Astrocyte (in vitro differentiated cells and primary cell): ENCODE measurements around the gene RPL6. TPM values are rescaled to one million over a fixed set of nuclear protein-coding genes. Genes with fewer than 3 reads are reported as not detected.

Experiments
- DNase-seq: peaks from one replicate; pipeline ENCODE4 v3.0.0-alpha.2; 2010; ENCODE audit warnings: low read depth
- FAIRE-seq: peaks from 2 replicates; lab custom pipeline; 2011; peaks lifted over from hg19 to GRCh38; lab: Jason Lieb, UNC
- H2AFZ ChIP-seq: 2 replicates; pipeline ENCODE4 v1.6.0; 2012; ENCODE audit warnings: low read depth, low read length, inconsistent platforms
- H3K27ac ChIP-seq: 2 replicates; pipeline ENCODE4 v1.5.1; 2011; ENCODE audit warnings: low read depth, low read length, inconsistent platforms
- H3K27me3 ChIP-seq: 2 replicates; pipeline ENCODE4 v1.6.0; 2011; ENCODE audit warnings: low read length, inconsistent platforms; ENCODE audit not compliant: insufficient read depth
- H3K36me3 ChIP-seq: 2 replicates; pipeline ENCODE4 v1.5.1; 2011; ENCODE audit warnings: low read length, inconsistent platforms; ENCODE audit not compliant: insufficient read depth
- H3K4me1 ChIP-seq: 2 replicates; pipeline ENCODE4 v1.5.1; 2011; ENCODE audit warnings: low read length, inconsistent platforms; ENCODE audit not compliant: insufficient read depth
- H3K4me2 ChIP-seq: 2 replicates; pipeline ENCODE4 v1.6.0; 2012; ENCODE audit warnings: low read length, inconsistent platforms
- H3K4me3 ChIP-seq: 2 replicates; pipeline ENCODE4 v1.5.1; 2011; ENCODE audit warnings: low read depth, mild to moderate bottlenecking, low read length, inconsistent platforms; ENCODE audit not compliant: insufficient read depth
- H3K79me2 ChIP-seq: 2 replicates; pipeline ENCODE4 v1.6.0; 2012; ENCODE audit warnings: mild to moderate bottlenecking, low read length, inconsistent platforms; ENCODE audit not compliant: insufficient read depth
- H3K9ac ChIP-seq: 2 replicates; pipeline ENCODE4 v1.6.0; 2012; ENCODE audit warnings: mild to moderate bottlenecking, low read length, inconsistent platforms
- H3K9me3 ChIP-seq: 2 replicates; pipeline ENCODE4 v1.5.1; 2012; ENCODE audit warnings: low read depth, mild to moderate bottlenecking, low read length, inconsistent platforms; ENCODE audit not compliant: insufficient read depth
- H4K20me1 ChIP-seq: 2 replicates; pipeline ENCODE4 v1.6.0; 2012; ENCODE audit warnings: low read length, inconsistent platforms; ENCODE audit not compliant: insufficient read depth
- H3K27ac Mint-ChIP-seq: one replicate; pipeline ENCODE4 v1.8.0; 2021; ENCODE audit warnings: mild to moderate bottlenecking, mixed read lengths; ENCODE audit not compliant: unreplicated experiment
- H3K27me3 Mint-ChIP-seq: one replicate; pipeline ENCODE4 v1.8.0; 2021; ENCODE audit warnings: low read depth, mixed read lengths; ENCODE audit not compliant: unreplicated experiment
- H3K36me3 Mint-ChIP-seq: one replicate; pipeline ENCODE4 v1.8.0; 2021; ENCODE audit warnings: low read depth, mixed read lengths; ENCODE audit not compliant: unreplicated experiment
- H3K4me1 Mint-ChIP-seq: one replicate; pipeline ENCODE4 v1.8.0; 2021; ENCODE audit warnings: low read depth, mixed read lengths; ENCODE audit not compliant: unreplicated experiment
- H3K4me3 Mint-ChIP-seq: one replicate; pipeline ENCODE4 v1.8.0; 2021; ENCODE audit warnings: mild to moderate bottlenecking, moderate library complexity, mixed read lengths; ENCODE audit not compliant: unreplicated experiment
- H3K9me3 Mint-ChIP-seq: one replicate; pipeline ENCODE4 v1.8.0; 2021; ENCODE audit warnings: mild to moderate bottlenecking, mixed read lengths; ENCODE audit not compliant: unreplicated experiment
- EZH2 ChIP-seq: IDR thresholded peaks from 2 replicates; pipeline ENCODE4 v1.6.1; 2012; ENCODE audit warnings: mild to moderate bottlenecking, low read length, inconsistent platforms; ENCODE audit not compliant: insufficient read depth
- total RNA-seq: library from RNA; stranded (reverse); gene quantifications from 2 replicates; pipeline ENCODE4 v1.2.1, GENCODE V29; 2021
- TF ChIP-seq, protein P1 (sequence below): IDR thresholded peaks from 2 replicates; pipeline ENCODE4 v1.5.1; 2011; ENCODE audit warnings: low read depth, mild to moderate bottlenecking, inconsistent platforms, low read length, moderate library complexity; ENCODE audit not compliant: insufficient read depth

The RPL6 gene
- total RNA-seq, 1 donor from 2014 or later = 1,136 TPM

DNA sequence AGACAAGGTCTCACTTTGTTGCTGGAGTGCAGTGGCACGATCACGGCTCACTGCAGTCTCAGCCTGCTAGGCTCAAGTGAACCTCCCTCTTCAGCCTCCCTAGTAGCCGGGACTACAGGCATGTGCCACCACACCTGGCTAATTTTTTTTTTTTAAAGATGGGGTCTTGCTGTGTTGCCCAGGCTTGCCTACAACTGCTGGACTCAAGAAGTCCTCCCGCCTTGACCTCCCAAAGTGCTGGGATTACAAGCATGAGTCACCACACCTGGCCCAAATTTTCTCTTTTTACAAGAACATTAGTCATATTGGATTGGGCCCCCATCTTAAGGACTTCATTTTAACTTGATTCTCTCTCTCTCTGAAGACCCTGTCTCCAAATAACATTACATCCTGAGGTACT lies 20.2 kb downstream of the RPL6 start:
- Mint-ChIP-seq H3K27me3 (peaks cover 1% of the 10 kb centered on the region), H3K36me3 (no peaks in the 10 kb centered on the region), H3K9me3 (no peaks in the 10 kb centered on the region), H3K4me1 (no peaks in the 10 kb centered on the region), H3K27ac (no peak overlapping the region), H3K4me3 (no peak overlapping the region)
- no peak overlapping the region for H3K4me2 ChIP-seq
- no peak overlapping the region for H3K27ac ChIP-seq
- TF ChIP-seq EZH2 = no peak
- TF ChIP-seq, protein P1, sequence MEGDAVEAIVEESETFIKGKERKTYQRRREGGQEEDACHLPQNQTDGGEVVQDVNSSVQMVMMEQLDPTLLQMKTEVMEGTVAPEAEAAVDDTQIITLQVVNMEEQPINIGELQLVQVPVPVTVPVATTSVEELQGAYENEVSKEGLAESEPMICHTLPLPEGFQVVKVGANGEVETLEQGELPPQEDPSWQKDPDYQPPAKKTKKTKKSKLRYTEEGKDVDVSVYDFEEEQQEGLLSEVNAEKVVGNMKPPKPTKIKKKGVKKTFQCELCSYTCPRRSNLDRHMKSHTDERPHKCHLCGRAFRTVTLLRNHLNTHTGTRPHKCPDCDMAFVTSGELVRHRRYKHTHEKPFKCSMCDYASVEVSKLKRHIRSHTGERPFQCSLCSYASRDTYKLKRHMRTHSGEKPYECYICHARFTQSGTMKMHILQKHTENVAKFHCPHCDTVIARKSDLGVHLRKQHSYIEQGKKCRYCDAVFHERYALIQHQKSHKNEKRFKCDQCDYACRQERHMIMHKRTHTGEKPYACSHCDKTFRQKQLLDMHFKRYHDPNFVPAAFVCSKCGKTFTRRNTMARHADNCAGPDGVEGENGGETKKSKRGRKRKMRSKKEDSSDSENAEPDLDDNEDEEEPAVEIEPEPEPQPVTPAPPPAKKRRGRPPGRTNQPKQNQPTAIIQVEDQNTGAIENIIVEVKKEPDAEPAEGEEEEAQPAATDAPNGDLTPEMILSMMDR = no peak
- no peak overlapping the region for H3K9ac ChIP-seq
- H3K36me3 ChIP-seq = no peaks in the 10 kb centered on the region
- FAIRE-seq = no peak
- no peaks in the 10 kb centered on the region for H4K20me1 ChIP-seq
- H3K27me3 ChIP-seq = no peaks in the 10 kb centered on the region
- H3K9me3 ChIP-seq = no peaks in the 10 kb centered on the region
- DNase-seq = no peak
- no peak overlapping the region for H2AFZ ChIP-seq
- H3K4me1 ChIP-seq = no peaks in the 10 kb centered on the region
- H3K79me2 ChIP-seq = no peaks in the 10 kb centered on the region
- no peak overlapping the region for H3K4me3 ChIP-seq

DNA sequence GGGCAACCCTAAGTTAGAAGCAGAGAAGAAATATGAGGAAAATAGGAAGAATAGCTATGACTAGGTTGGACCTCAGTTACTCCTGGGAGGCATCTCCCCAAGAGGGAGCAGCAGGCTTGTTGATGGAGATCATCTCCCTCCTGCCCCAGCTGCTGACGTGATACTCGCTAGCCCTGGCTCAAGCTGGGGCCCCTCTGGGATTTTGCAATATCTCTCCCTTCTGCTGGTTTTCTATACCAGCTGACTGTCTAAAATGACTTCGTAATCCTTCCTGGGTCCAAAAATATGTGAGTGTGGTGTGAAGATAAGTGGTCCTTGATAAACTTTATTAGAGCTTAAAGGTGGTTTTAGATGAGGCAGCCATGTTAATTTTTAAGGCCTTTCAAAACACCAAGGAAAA lies 22.7 kb downstream of the RPL6 start:
- Histone ChIP-seq H3K36me3 (no peaks in the 10 kb centered on the region), H3K9ac (peak overlapping the region; percentile 6), H3K27me3 (no peaks in the 10 kb centered on the region), H3K4me1 (peaks cover 3% of the 10 kb centered on the region), H3K4me3 (no peak overlapping the region), H3K9me3 (no peaks in the 10 kb centered on the region), H4K20me1 (no peaks in the 10 kb centered on the region), H3K4me2 (no peak overlapping the region), H2AFZ (peak overlapping the region; percentile 46), H3K79me2 (peaks cover 3% of the 10 kb centered on the region), H3K27ac (no peak overlapping the region)
- H3K27ac Mint-ChIP-seq = no peak overlapping the region
- no peak for TF ChIP-seq EZH2
- TF ChIP-seq, protein P1 = no peak
- peaks cover 1% of the 10 kb centered on the region for H3K27me3 Mint-ChIP-seq
- DNase-seq (no peak), FAIRE-seq (no peak)
- no peaks in the 10 kb centered on the region for H3K36me3 Mint-ChIP-seq
- peaks cover 2% of the 10 kb centered on the region for H3K9me3 Mint-ChIP-seq
- no peak overlapping the region for H3K4me3 Mint-ChIP-seq
- no peaks in the 10 kb centered on the region for H3K4me1 Mint-ChIP-seq

DNA sequence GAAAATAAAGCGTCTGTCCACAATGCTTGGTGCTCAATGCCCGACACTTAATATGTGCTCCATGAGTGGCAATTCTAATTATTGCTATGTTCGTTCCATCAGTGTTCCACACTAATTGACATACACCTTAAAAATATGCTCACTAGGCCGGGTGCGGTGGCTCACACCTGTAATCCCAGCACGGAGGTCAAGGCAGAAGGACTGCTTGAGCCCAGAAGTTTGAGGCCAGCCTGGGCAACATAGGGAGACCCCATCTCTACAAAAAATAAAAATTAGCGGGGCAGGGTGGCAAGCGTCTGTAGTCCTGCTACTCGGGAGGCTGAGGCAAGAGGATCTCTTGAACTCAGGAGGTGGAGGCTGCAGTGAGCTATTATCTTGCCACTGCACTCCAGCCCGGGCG lies 26.5 kb downstream of the RPL6 start:
- peak overlapping the region; percentile 83 for H3K9ac ChIP-seq
- FAIRE-seq = no peak
- H3K4me2 ChIP-seq = peak overlapping the region; percentile 93
- no peaks in the 10 kb centered on the region for H3K9me3 ChIP-seq
- H3K27me3 ChIP-seq = no peaks in the 10 kb centered on the region
- TF ChIP-seq EZH2 = no peak
- TF ChIP-seq, protein P1 = no peak
- peak overlapping the region; percentile 84 for H3K4me3 Mint-ChIP-seq
- H4K20me1 ChIP-seq = peaks cover 22% of the 10 kb centered on the region
- H3K36me3 Mint-ChIP-seq = no peaks in the 10 kb centered on the region
- H2AFZ ChIP-seq = peak overlapping the region; percentile 99
- peaks cover 38% of the 10 kb centered on the region for H3K79me2 ChIP-seq
- H3K36me3 ChIP-seq = no peaks in the 10 kb centered on the region
- no peak for DNase-seq
- H3K27me3 Mint-ChIP-seq = peaks cover 1% of the 10 kb centered on the region
- H3K4me3 ChIP-seq = peak overlapping the region; percentile 70
- peaks cover 2% of the 10 kb centered on the region for H3K9me3 Mint-ChIP-seq
- no peak overlapping the region for H3K27ac ChIP-seq
- H3K4me1 ChIP-seq = peaks cover 13% of the 10 kb centered on the region
- H3K4me1 Mint-ChIP-seq = peaks cover 8% of the 10 kb centered on the region
- H3K27ac Mint-ChIP-seq = no peak overlapping the region
